ENCODE results near the gene DYRK1A.

Gene DYRK1A

GRCh38 chr21:37365517-37366481 lies 774 bp upstream of the DYRK1A start (continued):
- TF ChIP-seq PRDM10 (tag by site-specific recombination; IDR thresholded peaks at IDR 0.05) (peak; percentile 43; the same call in 1 of the 2 replicates), ZNF639 (tag by site-specific recombination; IDR thresholded peaks at IDR 0.05) (0 out of 2 replicates have a peak, but pooled peaks have one; percentile 36), OVOL3 (tag by site-specific recombination; IDR thresholded peaks at IDR 0.05) (no peak), ZNF10 (tag by site-specific recombination; IDR thresholded peaks at IDR 0.05) (no peak), ZNF548 (tag by site-specific recombination; IDR thresholded peaks at IDR 0.05) (no peak), REST (tag by site-specific recombination; IDR thresholded peaks at IDR 0.05) (no peak), ZNF518A (tag by site-specific recombination; conservative IDR thresholded peaks at IDR 0.05; ENCODE audit: low read depth) (0 out of 2 replicates have a peak, but pooled peaks have one; percentile 13), ZNF302 (tag by site-specific recombination; IDR thresholded peaks at IDR 0.05; ENCODE audit: low read depth) (no peak), BCL11A (tag by site-specific recombination; IDR thresholded peaks at IDR 0.05; ENCODE audit: low read depth) (no peak), TCF7L2 (IDR thresholded peaks at IDR 0.05; ENCODE audit: borderline replicate concordance, low read depth, low read length) (no peak), ZNF398 (tag by site-specific recombination; IDR thresholded peaks at IDR 0.05) (no peak), SCRT2 (tag by site-specific recombination; IDR thresholded peaks at IDR 0.05) (no peak), ZNF670 (tag by site-specific recombination; IDR thresholded peaks at IDR 0.05; ENCODE audit: low read depth) (no peak), ZNF37A (tag by site-specific recombination; IDR thresholded peaks at IDR 0.05) (no peak), ZBTB49 (tag by site-specific recombination; IDR thresholded peaks at IDR 0.05; ENCODE audit: low read depth) (no peak), ZFP69B (tag by site-specific recombination; IDR thresholded peaks at IDR 0.05) (0 out of 2 replicates have a peak, but pooled peaks have one; percentile 25)

Measured in HEK293 (cell line).